SK-N-SH (cell line): ENCODE data around the gene RAI14. TPM values are rescaled to one million over a fixed set of nuclear protein-coding genes. Genes with fewer than 3 reads are reported as not detected.

Experiments
- CTCF ChIA-PET: fragments of 300-600, 350-600 bp; formaldehyde crosslinking; extraction: SDS; loops from one replicate; lab custom pipeline; 2021; lab: Yijun Ruan, JAX
- POLR2A ChIA-PET: fragments of 350-600 bp; sonication (Branson Sonifier 250); formaldehyde crosslinking; extraction: SDS; loops from one replicate; lab custom pipeline; 2020; ENCODE audit warnings: antibody characterized with exemption, inconsistent platforms; lab: Yijun Ruan, JAX
- DNase-seq: peaks from one replicate; pipeline ENCODE4 v3.0.0; 2012
- H2AFZ ChIP-seq: fragments of 200-600 bp; sonication (generic); 2 replicates; pipeline ENCODE4 v1.8.1; 2016; ENCODE audit warnings: antibody characterized with exemption, mild to moderate bottlenecking, low read depth
- H3F3A ChIP-seq: fragments of 200-600 bp; sonication (generic); replicated peaks from 2 replicates; pipeline ENCODE3; 2016; ENCODE audit warnings: antibody characterized with exemption, mild to moderate bottlenecking; ENCODE audit not compliant: insufficient read depth
- H3K27ac ChIP-seq, 2 experiments: fragments of 200-500 bp in 1 of 2; fragments of 200-600 bp in 1 of 2; sonication (Bioruptor generic) in 1 of 2; sonication (generic), shearing (Covaris generic) in 1 of 2; 2 replicates each; pipeline versions ENCODE4 v1.5.1 to v1.6.1; 2014 to 2016; ENCODE audit warnings: low read depth in 2 of 2, inconsistent platforms in 1 of 2, low read length in 1 of 2, mild to moderate bottlenecking in 1 of 2, mixed read lengths in 1 of 2
- H3K27me3 ChIP-seq: fragments of 200-600 bp; sonication (generic), shearing (Covaris generic); 2 replicates; pipeline ENCODE4 v1.6.1; 2016; ENCODE audit warnings: mixed run types; ENCODE audit not compliant: insufficient read depth
- H3K36me3 ChIP-seq, 2 experiments: fragments of 200-500 bp in 1 of 2; fragments of 200-600 bp in 1 of 2; sonication (Bioruptor generic) in 1 of 2; sonication (generic) in 1 of 2; replicated peaks in 1 of 2; 2 replicates each; pipeline versions ENCODE3 to v1.5.1; 2014 to 2016; ENCODE audit warnings: low read length in 1 of 2, mild to moderate bottlenecking in 1 of 2; ENCODE audit not compliant: insufficient read depth in 2 of 2, control insufficient read depth in 1 of 2
- H3K4me1 ChIP-seq, 2 experiments: fragments of 200-500 bp in 1 of 2; fragments of 200-600 bp in 1 of 2; sonication (Bioruptor generic) in 1 of 2; sonication (generic), shearing (Covaris generic) in 1 of 2; 2 replicates each; pipeline versions ENCODE4 v1.5.1 to v1.6.1; 2014 to 2016; ENCODE audit warnings: low read depth in 1 of 2, low read length in 1 of 2, mixed run types in 1 of 2; ENCODE audit not compliant: insufficient read depth in 2 of 2, control insufficient read depth in 1 of 2
- H3K4me2 ChIP-seq: fragments of 200-600 bp; sonication (generic), shearing (Covaris generic); 2 replicates; pipeline ENCODE4 v1.6.1; 2017; ENCODE audit warnings: mixed run types
- H3K4me3 ChIP-seq, 2 experiments: fragments of 200-500 bp in 1 of 2; fragments of 200-600 bp in 1 of 2; sonication (Bioruptor generic) in 1 of 2; sonication (generic), shearing (Covaris generic) in 1 of 2; 2 replicates each; pipeline versions ENCODE4 v1.5.1 to v1.8.1; 2014 to 2016; ENCODE audit warnings: low read depth in 2 of 2, inconsistent platforms in 1 of 2, low read length in 1 of 2, mild to moderate bottlenecking in 1 of 2, mixed read lengths in 1 of 2, moderate library complexity in 1 of 2
- H3K79me2 ChIP-seq: fragments of 200-600 bp; sonication (generic); 2 replicates; pipeline ENCODE4 v1.8.1; 2017; ENCODE audit warnings: mild to moderate bottlenecking; ENCODE audit not compliant: insufficient read depth
- H3K9ac ChIP-seq: fragments of 200-600 bp; sonication (generic); 2 replicates; pipeline ENCODE4 v1.6.1; 2017; ENCODE audit warnings: mixed run types
- H3K9me2 ChIP-seq: fragments of 200-600 bp; sonication (generic); 2 replicates; pipeline ENCODE4 v1.6.1; 2017; ENCODE audit warnings: mixed run types
- H3K9me3 ChIP-seq: fragments of 200-600 bp; sonication (generic); 2 replicates; pipeline ENCODE4 v1.6.1; 2017; ENCODE audit warnings: mixed run types, mild to moderate bottlenecking, moderate library complexity
- H4K20me1 ChIP-seq: fragments of 200-600 bp; sonication (generic); 2 replicates; pipeline ENCODE4 v1.6.1; 2017; ENCODE audit warnings: mild to moderate bottlenecking, mixed run types; ENCODE audit not compliant: insufficient read depth
- CHD2 ChIP-seq: fragments of 150-350 bp; IDR thresholded peaks from 2 replicates; pipeline ENCODE4 v1.6.1; 2018; ENCODE audit warnings: low read length; ENCODE audit not compliant: partially characterized antibody
- EP300 ChIP-seq, 2 experiments: IDR thresholded peaks; 2 replicates each; pipeline versions ENCODE4 v1.4.0 to v1.6.1; 2012; ENCODE audit warnings: borderline replicate concordance in 1 of 2, low read depth in 1 of 2, low read length in 1 of 2
- FOSL2 ChIP-seq: IDR thresholded peaks from 2 replicates; pipeline ENCODE4 v1.4.0; 2012; ENCODE audit warnings: low read depth, mild to moderate bottlenecking, moderate library complexity, borderline replicate concordance
- FOXJ3 ChIP-seq: sonication (generic); formaldehyde crosslinking; IDR thresholded peaks from 2 replicates; pipeline ENCODE4 v1.5.1; 2020; ENCODE audit warnings: mild to moderate bottlenecking, missing genetic modification reagents
- GATA2 ChIP-seq: sonication (generic); formaldehyde crosslinking; IDR thresholded peaks from 2 replicates; pipeline ENCODE4 v1.5.0; 2020; ENCODE audit warnings: mild to moderate bottlenecking, missing genetic modification reagents
- MEF2A ChIP-seq: IDR thresholded peaks from 2 replicates; pipeline ENCODE4 v1.4.0; 2012; ENCODE audit warnings: low read depth, borderline replicate concordance
- MXI1 ChIP-seq: IDR thresholded peaks from 2 replicates; pipeline ENCODE4 v1.6.1; 2012; ENCODE audit warnings: mild to moderate bottlenecking, low read depth, low read length, improper control_type of control experiment
- NRF1 ChIP-seq: IDR thresholded peaks from 2 replicates; pipeline ENCODE4 v1.6.1; 2012; ENCODE audit warnings: low read depth, mild to moderate bottlenecking, low read length
- RAD21 ChIP-seq: IDR thresholded peaks from 2 replicates; pipeline ENCODE4 v1.6.1; 2012; ENCODE audit warnings: mild to moderate bottlenecking, low read length
- RFX5 ChIP-seq: IDR thresholded peaks from 2 replicates; pipeline ENCODE4 v1.6.1; 2012; ENCODE audit warnings: mild to moderate bottlenecking, improper control_type of control experiment, low read length
- TAF1 ChIP-seq: IDR thresholded peaks from 2 replicates; pipeline ENCODE4 v1.6.1; 2012; ENCODE audit warnings: low read depth, mild to moderate bottlenecking, low read length, moderate library complexity, borderline replicate concordance
- TCF12 ChIP-seq: IDR thresholded peaks from 2 replicates; pipeline ENCODE4 v1.4.0; 2012
- TEAD4 ChIP-seq: IDR thresholded peaks from 2 replicates; pipeline ENCODE4 v1.4.0; 2012; ENCODE audit warnings: mild to moderate bottlenecking, borderline replicate concordance; ENCODE audit not compliant: insufficient read depth
- YY1 ChIP-seq: IDR thresholded peaks from 2 replicates; pipeline ENCODE4 v1.4.0; 2012; ENCODE audit warnings: low read depth, mild to moderate bottlenecking
- polyA plus RNA-seq, 3 experiments: library from polyadenylated mRNA; depleted of rRNA; stranded (reverse); fragments of >200 nt; gene quantifications; 2 replicates each; pipeline ENCODE4 v1.2.3, GENCODE V29; 2012
- TF ChIP-seq, protein P1 (sequence below): IDR thresholded peaks from 2 replicates; pipeline ENCODE4; 2012
- TF ChIP-seq, protein P2 (sequence below): IDR thresholded peaks from 2 replicates; pipeline ENCODE4 v1.4.0; 2012; ENCODE audit warnings: low read depth, borderline replicate concordance
- TF ChIP-seq, protein P3 (sequence below): IDR thresholded peaks from 2 replicates; pipeline ENCODE4 v1.4.0; 2012; ENCODE audit warnings: low read depth

The RAI14 gene
- polyA plus RNA-seq, 1 of the 3 experiments (the other 2 are of a cell fraction): 53.2 TPM

- no peaks in the 10 kb centered on the region for H4K20me1 ChIP-seq
- H3K79me2 ChIP-seq: no peaks in the 10 kb centered on the region
- H3K4me2 ChIP-seq: no peak overlapping the region
- no peak overlapping the region for H3K9ac ChIP-seq
- no peaks in the 10 kb centered on the region for H3K36me3 ChIP-seq
- POLR2A ChIA-PET: no interaction called here
- no peak overlapping the region for H3K4me3 ChIP-seq
- H3K9me2 ChIP-seq: no peaks in the 10 kb centered on the region
- H3K27ac ChIP-seq: no peak overlapping the region
- no peak for DNase-seq
- no peaks in the 10 kb centered on the region for H3K27me3 ChIP-seq
- TF ChIP-seq RFX5 (no peak), TCF12 (no peak), RAD21 (no peak), FOSL2 (no peak), NRF1 (no peak), MEF2A (no peak), EP300 (IDR thresholded peaks at IDR 0.05; ENCODE audit: borderline replicate concordance in 1 of 2, low read depth in 1 of 2, low read length in 1 of 2) (no peak)
- TF ChIP-seq, protein P1, sequence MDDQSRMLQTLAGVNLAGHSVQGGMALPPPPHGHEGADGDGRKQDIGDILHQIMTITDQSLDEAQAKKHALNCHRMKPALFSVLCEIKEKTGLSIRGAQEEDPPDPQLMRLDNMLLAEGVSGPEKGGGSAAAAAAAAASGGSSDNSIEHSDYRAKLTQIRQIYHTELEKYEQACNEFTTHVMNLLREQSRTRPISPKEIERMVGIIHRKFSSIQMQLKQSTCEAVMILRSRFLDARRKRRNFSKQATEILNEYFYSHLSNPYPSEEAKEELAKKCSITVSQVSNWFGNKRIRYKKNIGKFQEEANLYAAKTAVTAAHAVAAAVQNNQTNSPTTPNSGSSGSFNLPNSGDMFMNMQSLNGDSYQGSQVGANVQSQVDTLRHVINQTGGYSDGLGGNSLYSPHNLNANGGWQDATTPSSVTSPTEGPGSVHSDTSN: no peak
- TF ChIP-seq, all 33 proteins: peak for 0
- peaks cover 10% of the 10 kb centered on the region for H3K9me3 ChIP-seq
- CTCF ChIA-PET: no interaction called here
- H3F3A ChIP-seq: no peaks in the 10 kb centered on the region
- no peaks in the 10 kb centered on the region for H3K4me1 ChIP-seq
- H2AFZ ChIP-seq: no peak overlapping the region
Observed at GRCh38 chr5:34876275-34876674, 220.1 kb downstream of the RAI14 start.

- H3K4me1 ChIP-seq: no peaks in the 10 kb centered on the region
- H3K4me3 ChIP-seq: no peak overlapping the region
- H3K4me2 ChIP-seq: no peak overlapping the region
- H3F3A ChIP-seq: no peaks in the 10 kb centered on the region
- no peak for DNase-seq
- H3K9ac ChIP-seq: no peak overlapping the region
- H3K9me3 ChIP-seq: peaks cover 10% of the 10 kb centered on the region
- no peak overlapping the region for H2AFZ ChIP-seq
- no peak overlapping the region for H3K27ac ChIP-seq
- TF ChIP-seq, protein P2, sequence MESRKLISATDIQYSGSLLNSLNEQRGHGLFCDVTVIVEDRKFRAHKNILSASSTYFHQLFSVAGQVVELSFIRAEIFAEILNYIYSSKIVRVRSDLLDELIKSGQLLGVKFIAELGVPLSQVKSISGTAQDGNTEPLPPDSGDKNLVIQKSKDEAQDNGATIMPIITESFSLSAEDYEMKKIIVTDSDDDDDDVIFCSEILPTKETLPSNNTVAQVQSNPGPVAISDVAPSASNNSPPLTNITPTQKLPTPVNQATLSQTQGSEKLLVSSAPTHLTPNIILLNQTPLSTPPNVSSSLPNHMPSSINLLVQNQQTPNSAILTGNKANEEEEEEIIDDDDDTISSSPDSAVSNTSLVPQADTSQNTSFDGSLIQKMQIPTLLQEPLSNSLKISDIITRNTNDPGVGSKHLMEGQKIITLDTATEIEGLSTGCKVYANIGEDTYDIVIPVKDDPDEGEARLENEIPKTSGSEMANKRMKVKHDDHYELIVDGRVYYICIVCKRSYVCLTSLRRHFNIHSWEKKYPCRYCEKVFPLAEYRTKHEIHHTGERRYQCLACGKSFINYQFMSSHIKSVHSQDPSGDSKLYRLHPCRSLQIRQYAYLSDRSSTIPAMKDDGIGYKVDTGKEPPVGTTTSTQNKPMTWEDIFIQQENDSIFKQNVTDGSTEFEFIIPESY: no peak
- no peak for TF ChIP-seq FOXJ3 (CRISPR knock-in tag)
- no peak for TF ChIP-seq MXI1
- TF ChIP-seq, protein P3, sequence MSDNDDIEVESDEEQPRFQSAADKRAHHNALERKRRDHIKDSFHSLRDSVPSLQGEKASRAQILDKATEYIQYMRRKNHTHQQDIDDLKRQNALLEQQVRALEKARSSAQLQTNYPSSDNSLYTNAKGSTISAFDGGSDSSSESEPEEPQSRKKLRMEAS: no peak
- TF ChIP-seq NRF1: no peak
- no peak for TF ChIP-seq RFX5
- TF ChIP-seq YY1: no peak
- no peak for TF ChIP-seq TEAD4
- TF ChIP-seq EP300 (IDR thresholded peaks at IDR 0.05; ENCODE audit: borderline replicate concordance in 1 of 2, low read depth in 1 of 2, low read length in 1 of 2): no peak
- TF ChIP-seq CHD2: no peak
- no peak for TF ChIP-seq GATA2
- no peak for TF ChIP-seq TAF1
- ChIA-PET CTCF (interaction anchor here (1.2 to 3.0 kb wide), 2 partner anchors 17 to 395 kb away, joined by 3 to 15 read pairs; no protein-coding TSS in a partner anchor), POLR2A (no interaction called here)
- no peaks in the 10 kb centered on the region for H4K20me1 ChIP-seq
- no peaks in the 10 kb centered on the region for H3K36me3 ChIP-seq
- no peaks in the 10 kb centered on the region for H3K9me2 ChIP-seq
- H3K27me3 ChIP-seq: no peaks in the 10 kb centered on the region
- no peaks in the 10 kb centered on the region for H3K79me2 ChIP-seq
Observed at GRCh38 chr5:34881246-34881645, 225.1 kb downstream of the RAI14 start.

Other genes with a start within 250 kb of the RAI14 start
- gene TTC23L, start 182.8 kb downstream of the RAI14 start, polyA plus RNA-seq (2012; rRNA removed): 0.49 and 0.54 TPM in 2 replicates